ENCODE data around the gene IQGAP1.

IQGAP1 gene

DNA sequence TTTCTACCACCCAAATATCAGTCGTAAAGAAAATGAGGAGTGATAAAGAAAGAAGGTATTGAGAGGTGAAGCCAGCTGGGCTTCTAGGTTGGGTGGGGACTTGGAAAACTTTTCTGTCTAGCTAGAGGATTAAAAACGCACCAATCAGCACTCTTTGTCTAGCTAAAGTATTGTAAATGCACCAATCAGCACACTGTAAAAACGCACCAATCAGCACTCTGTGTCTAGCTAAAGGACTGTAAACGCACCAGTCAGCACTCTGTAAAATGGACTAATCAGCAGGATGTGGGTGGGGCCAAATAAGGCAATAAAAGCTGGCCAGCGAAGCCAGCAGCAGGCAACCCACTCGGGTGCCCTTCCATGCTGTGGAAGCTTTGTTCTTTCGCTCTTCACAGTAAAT lies 13.0 kb upstream of the IQGAP1 start:
- DNase-seq (ENCODE audit: low read depth), result no peak
- no peak overlapping the region for H3K4me3 ChIP-seq (ENCODE audit: control insufficient read depth, low read depth, low read length)
- TF ChIP-seq, protein P1, sequence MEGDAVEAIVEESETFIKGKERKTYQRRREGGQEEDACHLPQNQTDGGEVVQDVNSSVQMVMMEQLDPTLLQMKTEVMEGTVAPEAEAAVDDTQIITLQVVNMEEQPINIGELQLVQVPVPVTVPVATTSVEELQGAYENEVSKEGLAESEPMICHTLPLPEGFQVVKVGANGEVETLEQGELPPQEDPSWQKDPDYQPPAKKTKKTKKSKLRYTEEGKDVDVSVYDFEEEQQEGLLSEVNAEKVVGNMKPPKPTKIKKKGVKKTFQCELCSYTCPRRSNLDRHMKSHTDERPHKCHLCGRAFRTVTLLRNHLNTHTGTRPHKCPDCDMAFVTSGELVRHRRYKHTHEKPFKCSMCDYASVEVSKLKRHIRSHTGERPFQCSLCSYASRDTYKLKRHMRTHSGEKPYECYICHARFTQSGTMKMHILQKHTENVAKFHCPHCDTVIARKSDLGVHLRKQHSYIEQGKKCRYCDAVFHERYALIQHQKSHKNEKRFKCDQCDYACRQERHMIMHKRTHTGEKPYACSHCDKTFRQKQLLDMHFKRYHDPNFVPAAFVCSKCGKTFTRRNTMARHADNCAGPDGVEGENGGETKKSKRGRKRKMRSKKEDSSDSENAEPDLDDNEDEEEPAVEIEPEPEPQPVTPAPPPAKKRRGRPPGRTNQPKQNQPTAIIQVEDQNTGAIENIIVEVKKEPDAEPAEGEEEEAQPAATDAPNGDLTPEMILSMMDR (conservative IDR thresholded peaks at IDR 0.05; ENCODE audit: control insufficient read depth, insufficient read depth, low read depth, low read length), result no peak

DNA sequence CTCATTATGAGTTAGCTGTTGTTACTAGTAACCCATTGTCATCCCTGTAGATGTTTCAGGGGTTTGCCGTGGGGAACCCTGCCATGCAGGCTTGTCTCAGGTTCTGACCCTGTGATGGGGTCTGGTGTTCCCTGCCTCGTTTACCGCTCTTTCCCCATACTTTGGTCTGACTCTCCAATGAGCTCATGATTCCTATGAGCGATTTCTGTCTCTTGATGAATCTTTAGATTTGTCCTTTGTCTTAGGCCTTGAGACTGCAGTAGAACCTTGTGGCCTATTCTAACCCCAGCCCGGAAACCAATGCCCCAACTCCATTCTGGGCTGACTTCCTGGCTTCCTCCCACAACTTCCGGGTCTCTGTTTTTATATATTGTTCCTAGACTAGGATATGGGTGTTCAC lies 11.3 kb upstream of the IQGAP1 start:
- DNase-seq (ENCODE audit: low read depth), result no peak
- TF ChIP-seq, protein P1 (conservative IDR thresholded peaks at IDR 0.05; ENCODE audit: control insufficient read depth, insufficient read depth, low read depth, low read length), result no peak
- no peak overlapping the region for H3K4me3 ChIP-seq (ENCODE audit: control insufficient read depth, low read depth, low read length)

DNA sequence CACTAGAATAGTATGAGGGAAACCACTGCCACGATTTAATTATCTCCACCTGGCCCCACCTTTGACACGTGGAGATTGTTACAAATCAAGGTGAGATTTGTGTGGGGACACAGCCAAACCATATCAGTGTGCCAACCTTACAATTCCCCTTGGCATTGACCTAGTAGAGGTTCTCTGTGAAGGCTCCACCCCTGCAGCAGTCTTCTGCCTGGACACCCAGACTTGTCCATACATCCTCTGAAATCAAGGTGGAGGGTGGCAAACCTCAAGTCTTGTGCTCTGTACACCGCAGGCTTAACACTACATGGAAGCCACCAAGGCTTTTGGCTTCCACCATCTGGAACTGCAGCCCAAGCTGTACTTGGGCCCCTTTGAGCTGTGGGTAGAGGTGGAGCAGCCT lies 8.8 kb upstream of the IQGAP1 start:
- TF ChIP-seq, protein P1 (conservative IDR thresholded peaks at IDR 0.05; ENCODE audit: control insufficient read depth, insufficient read depth, low read depth, low read length), result no peak
- no peak for DNase-seq (ENCODE audit: low read depth)
- no peak overlapping the region for H3K4me3 ChIP-seq (ENCODE audit: control insufficient read depth, low read depth, low read length)

DNA sequence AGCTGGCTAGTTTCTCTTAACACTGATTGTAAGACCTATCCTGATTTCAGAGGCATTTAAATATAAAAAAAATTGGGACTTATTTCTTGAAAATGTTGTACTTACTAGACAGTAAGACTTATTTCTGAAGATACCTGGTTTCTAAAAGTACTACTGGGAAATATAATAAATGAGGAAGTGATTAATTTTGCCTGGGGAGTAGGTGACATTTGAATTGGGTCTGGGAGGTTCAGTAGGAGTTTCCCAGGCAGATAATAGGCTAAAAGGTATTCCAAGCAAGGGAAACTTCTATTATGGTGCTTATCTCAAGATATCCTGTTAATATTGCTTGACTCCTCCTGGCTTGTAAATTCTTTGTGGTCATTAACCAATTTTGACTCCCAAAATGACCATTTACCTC lies 6.5 kb upstream of the IQGAP1 start:
- TF ChIP-seq, protein P1 (conservative IDR thresholded peaks at IDR 0.05; ENCODE audit: control insufficient read depth, insufficient read depth, low read depth, low read length), result no peak
- DNase-seq (ENCODE audit: low read depth), result no peak
- no peak overlapping the region for H3K4me3 ChIP-seq (ENCODE audit: control insufficient read depth, low read depth, low read length)

DNA sequence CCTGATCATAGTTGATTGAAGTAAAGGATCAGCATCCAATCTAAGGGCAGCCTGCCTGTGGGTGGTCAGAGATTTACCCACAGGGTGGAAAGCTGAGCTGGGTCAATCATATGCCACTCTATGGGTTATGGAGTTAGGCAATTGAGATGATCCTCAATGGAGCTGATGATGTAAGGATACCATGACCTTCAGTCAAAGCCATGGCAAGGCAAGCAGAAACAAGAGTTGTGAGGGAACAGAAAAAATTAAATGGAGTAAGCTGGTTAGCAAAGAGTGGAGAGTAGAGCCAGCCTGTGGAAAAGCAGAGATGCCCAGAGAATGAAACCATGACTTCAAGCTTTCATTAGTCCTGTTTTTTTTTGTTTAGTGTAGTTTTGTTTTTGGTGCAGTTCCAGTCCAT lies 5.7 kb upstream of the IQGAP1 start:
- TF ChIP-seq, protein P1 (conservative IDR thresholded peaks at IDR 0.05; ENCODE audit: control insufficient read depth, insufficient read depth, low read depth, low read length), result no peak
- no peak for DNase-seq (ENCODE audit: low read depth)
- H3K4me3 ChIP-seq (ENCODE audit: control insufficient read depth, low read depth, low read length), result no peak overlapping the region

DNA sequence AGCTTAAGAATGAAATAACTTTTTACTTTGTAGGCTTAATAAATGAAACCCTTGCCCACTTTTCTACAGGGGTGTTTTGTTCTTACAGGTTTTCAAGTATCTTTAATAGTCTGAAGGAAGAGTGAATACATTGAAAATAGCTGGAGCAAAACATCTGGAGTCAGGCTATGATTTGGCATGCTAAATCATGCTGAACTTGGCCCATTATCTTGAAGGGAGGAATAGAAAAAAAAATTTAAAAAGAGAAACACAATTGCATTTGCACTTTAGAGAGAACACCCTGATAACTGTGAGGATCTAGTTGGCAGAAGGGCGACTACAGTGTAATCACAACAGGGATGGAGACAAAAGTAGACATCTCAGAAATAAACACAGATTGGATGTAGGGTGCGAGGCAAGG lies 1.8 kb upstream of the IQGAP1 start:
- TF ChIP-seq, protein P1 (conservative IDR thresholded peaks at IDR 0.05; ENCODE audit: control insufficient read depth, insufficient read depth, low read depth, low read length), result no peak
- no peak overlapping the region for H3K4me3 ChIP-seq (ENCODE audit: control insufficient read depth, low read depth, low read length)
- no peak for DNase-seq (ENCODE audit: low read depth)

All from fibroblast of mammary gland (primary cell).